Activated gamma-delta T cell treated with Interleukin-2 at 50 U/mL for 16 hours (primary cell): Measurements from ENCODE around the gene PRKCD.

Source experiments
- DNase-seq: peaks from one replicate; pipeline ENCODE4 v3.0.0-alpha.2; 2020

Gene PRKCD

DNA sequence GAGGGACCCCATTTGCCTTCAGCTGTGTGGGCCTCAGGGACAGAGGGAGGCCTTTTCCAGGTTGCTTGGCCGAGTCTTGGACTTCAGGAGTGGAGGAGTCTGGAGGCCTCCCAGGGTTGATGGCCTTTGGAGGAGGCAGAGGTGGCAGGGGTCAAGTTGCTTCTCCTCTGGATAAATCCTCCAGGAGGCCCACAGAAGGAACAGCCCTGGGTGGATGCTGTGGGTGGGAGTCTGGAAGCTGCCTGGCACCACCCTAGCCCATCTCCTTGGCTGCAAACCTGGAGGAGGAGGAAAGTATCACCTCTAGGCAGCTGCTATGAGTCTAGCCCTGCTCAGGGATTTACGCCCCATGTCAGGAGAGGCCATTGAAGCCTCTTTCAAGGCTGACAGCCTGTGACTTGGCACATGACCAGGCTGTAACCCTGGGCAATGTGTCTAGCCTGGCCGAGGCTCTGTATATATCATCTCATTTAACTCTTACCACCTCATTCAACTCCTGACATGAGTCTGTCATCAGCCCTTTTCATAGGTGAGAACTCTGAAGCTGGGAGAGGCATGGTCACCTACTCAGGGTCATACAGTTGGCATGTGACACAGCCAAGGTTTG is 2.9 kb upstream of the PRKCD start:
- DNase-seq = no peak

- DNase-seq = no peak
These were observed 2.2 kb upstream of the PRKCD start for GRCh38 chr3:53158765-53159155.

- no peak for DNase-seq
These were observed 1.6 kb upstream of the PRKCD start for GRCh38 chr3:53159156-53160060.

DNA sequence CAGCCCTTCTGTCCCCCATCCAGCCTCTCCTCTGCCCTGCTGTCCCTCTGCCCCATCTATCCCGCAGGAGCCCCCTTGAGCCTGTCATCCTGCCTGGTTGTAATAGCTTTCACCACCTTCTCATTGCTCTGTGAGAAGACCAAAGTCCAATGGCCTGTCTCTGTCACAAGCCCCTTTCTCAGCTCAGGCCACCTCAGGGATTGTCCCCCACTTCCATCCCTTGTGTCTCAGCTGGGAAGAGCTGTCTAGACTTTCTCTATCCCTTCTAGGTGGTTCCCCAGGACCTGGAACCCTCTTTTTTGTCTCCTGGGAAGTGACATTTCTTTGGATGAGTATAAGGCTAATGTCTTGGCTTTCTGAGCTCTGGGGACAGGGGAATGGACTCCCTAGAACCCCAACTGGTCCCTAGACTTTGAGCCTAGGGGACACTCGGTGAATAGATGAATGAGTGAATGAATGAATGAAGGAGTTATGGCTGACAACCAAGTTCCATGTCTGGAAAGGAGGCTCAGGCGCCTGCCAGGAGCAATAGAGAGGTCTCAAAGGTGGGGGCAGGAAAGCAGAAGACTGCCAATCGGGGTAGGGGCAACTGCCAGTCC is 849 bp upstream of the PRKCD start:
- no peak for DNase-seq

GRCh38 chr3:53161450-53161819 is 426 bp downstream of the PRKCD start:
- no peak for DNase-seq

GRCh38 chr3:53161820-53162671 is 1.0 kb downstream of the PRKCD start:
- no peak for DNase-seq

GRCh38 chr3:53162672-53163443 is 1.8 kb downstream of the PRKCD start:
- peak; percentile 59 for DNase-seq

DNA sequence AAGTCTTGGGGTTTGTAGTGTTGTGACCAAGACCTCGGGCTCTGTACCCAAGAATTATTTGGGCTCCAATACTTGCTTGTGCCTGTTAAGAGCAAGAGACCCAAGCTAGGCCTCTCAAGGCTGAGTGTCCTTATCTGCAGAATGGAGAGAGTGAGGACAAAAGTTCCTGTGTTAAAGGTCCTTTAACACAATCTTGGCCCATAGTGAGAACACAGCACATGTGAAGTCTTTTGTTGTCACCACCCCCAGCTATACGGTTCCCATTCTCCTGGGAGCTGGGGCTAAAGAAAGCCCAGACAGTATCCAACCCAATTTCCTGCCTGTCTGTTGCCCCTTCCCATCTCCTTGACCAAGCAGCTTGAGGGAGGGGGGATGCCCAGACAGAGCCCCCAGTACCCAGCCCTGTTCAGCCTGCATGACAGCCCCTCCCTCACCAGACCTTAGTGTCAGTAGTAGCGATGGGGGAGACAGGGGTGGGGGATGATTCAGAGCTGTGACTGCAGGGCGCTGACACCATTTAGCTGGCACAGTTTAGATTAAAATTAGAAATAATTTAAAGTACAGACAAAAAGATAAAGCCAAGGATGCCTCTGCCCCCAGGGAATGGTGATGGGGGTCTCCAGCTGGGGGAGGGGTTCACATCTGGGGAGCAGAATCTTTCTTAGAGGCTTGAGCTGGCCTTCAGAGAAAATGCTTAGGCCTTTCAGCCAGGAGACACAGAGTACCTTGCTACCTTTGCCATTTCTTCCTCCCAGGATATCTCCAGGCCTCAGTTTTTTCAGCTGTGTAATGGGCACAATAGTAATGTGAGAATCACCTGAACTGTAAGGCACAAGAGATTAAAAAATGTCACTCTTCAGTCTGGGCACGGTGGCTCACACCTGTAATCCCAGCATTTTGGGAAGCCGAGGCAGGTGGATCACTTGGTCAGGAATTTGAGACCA is 2.7 kb downstream of the PRKCD start:
- no peak for DNase-seq

DNA sequence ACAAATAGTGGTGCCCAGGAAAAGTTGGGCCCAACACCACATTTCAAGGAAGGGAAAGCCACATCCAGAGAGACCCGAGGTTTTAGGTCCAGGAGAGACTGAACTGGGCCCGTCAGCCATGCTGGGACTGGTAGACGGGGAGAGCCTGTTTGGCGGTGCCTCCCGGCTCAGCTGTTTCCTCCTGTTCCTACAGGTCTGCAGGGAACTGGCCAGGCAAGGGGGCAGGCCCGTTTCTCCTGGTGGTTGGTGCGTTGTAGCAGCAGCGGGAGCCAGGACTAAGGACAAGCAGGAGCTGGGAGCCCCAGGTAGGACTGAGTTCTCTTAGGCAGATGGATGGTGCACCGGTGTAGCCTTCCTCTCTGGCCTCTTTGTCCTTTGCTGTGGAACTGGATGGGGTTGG is 3.9 kb downstream of the PRKCD start:
- no peak for DNase-seq

DNA sequence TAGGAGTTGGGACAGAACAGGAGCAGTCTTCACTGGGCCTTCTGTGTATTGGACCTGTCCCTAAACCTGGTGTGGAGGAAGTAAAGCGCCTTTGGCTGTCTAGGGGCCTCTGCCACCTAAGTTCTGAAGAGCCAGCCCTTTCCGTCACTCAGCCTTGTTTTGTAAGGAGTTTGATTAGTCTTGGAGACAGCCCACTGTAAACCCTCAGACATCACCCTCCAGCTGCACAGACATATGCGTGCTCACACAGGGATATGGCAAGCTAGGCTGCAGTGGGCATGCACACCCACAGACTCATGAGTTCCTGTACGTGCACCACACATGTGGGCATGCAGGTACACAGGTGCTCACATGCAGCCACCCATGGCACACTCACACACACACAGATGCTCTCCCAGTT is 5.2 kb downstream of the PRKCD start:
- DNase-seq = no peak

DNA sequence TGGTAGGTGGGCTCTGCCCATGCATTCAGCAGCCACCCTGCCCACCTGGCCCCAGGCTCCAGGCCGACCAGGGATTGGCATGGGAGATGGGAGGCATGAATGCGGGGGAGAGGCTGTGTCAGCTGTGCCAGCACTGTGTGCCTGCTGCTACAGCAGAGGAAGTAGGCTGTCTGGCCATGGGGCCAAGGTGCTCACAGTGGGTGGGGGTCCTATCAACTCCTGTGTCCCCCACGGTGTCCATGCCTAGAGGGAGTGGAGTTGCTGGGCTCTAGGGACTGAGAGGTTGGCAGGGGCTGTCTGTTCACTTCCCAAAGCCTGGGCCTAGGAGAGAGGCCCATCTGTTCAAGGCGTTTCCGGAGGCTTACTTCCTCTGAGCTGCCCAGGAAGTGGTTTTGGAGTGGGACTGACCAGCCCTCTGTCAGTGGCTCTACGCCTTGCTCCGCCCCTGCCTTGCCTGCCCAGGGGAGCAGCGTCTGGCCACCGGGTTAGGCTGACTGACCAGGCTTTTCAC is 5.8 kb downstream of the PRKCD start:
- no peak for DNase-seq

- DNase-seq = no peak
These were observed 6.6 kb downstream of the PRKCD start for GRCh38 chr3:53167418-53168174.

DNA sequence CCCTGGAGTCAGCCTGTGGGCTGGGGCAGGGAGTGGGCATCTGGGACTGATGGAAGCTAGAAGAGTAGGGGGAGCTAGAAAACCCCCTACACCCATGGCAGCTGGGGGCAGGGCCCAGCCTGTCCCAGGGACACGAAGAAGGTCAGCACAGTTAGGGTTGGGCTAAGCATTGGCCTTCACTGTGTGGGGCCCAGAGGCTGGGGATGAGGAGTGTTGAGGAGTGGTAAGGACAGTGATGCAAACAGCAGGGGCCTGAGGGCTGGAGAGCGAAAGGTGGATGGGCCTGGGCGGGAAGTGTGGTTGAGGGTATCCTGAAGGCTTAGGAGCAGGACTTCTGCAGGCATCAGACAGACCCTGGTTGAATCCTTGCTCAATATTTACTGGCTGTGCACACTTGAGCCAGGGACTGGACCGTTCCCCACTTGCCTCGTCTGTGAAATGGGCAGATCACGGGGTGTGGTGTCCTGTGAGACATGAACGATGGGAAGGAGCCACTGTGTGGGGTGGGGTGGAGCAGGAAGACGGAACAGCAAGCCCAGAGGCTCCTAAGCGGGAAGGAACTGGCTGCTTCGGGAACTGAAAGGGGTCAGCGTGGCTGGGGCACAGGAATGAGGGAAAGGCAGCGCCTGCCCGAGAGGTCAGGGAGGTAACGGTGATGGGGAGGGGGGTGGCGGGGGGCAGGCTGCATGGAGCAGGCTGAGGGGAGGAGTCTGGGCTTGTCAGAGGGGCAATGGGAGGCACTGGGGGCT is 7.3 kb downstream of the PRKCD start:
- no peak for DNase-seq

DNA sequence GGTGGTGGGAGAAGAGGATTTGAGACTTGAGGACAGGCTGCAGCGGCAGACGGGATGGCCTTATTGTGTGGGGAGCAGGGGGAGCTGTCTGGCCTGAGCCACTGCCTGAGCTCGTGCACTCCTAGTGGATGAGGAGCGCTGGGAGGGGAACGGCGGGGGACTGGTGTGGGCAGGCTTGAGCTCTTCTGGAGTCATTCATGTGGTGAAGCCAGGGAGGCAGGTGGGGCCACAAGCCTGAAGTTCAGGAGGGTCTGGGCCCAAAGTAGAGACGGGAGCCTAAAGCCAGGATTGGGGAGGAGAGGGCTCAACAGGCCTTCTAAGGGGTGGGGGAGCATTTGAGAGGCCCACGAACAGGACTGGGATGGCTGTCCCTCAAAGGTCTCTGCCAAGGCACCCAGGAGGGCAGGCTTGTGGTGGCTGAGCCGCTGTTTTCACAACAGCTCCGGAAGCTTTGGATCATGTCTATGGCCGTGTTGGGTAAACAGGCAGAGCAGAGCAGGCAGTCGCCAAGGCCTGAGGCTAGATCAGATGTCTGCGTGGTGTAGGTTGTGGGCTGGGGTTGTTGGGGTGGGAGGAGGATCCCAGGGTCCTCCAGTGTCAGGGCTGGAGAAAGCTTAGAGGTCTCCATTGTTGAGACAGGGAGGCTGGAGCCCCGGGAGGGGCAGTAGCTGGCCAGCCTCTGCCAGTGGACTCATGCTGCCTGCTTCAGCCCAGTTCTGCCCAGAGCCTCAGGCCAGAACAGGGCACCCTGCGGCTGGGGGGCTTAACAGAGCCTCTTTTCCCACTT is 8.2 kb downstream of the PRKCD start:
- no peak for DNase-seq

DNA sequence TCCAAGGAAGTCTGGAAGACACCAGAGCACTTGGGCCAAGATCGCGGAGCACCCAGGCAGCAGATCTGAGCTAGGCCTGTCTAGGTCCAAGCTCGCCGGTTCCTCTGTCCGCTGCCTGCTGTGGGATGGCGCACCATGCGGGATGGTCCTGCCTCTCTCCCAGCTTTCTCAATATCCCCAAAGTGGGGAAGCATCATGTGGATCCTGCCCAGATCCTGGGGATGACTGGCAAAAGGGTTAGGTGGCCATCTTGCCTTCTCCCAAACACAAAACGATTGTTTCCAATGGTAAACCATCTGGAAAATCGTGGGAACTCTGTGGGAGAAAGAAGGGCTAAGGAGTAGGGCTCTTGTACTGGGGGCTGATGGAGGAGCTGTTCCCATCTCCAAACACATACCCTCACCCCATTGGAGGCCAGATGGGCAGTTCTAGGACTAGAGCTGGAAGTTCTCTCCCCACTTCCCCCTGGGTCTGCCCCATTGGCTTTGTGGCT is 8.9 kb downstream of the PRKCD start:
- no peak for DNase-seq

DNA sequence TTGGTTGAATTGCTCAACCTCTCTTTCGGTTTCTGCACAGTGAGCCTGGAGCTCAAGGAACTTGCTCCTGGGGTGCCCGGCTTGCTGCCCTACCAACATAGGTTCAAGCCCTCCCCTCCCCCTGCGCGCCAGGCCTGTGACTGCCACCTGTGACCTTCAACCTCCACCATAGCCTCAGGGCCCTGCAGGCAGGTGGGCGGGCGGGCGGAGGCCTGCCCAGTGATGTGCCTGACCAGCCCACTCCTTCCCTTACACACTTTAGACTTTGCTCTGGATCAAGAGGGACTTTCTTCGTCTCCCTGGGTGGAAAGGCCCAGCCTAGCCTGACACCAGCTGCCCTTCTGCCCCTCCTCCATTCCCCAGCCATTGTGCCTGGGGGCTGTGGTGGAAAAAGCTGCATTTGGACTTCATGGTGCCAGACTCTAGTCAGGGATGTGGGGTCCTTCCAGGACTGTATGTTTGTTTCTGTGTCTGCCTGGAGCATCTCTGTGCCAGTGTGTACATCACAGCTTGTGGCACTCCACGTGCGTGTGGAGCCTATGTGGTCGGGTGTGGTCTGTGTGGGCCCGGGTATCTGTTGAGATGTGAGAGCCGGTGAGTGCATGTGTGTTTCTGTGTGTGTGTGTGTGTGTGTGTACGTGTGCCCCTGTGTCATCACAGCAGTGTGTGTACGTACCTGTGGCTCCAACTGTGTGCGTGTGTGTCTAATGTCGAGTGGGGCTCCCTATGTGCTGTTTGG is 9.5 kb downstream of the PRKCD start:
- no peak for DNase-seq

GRCh38 chr3:53171064-53171418 is 10.0 kb downstream of the PRKCD start:
- DNase-seq = no peak
